Loucy (cell line): ENCODE results near the gene PARP8.

Experiments
- H2AFZ ChIP-seq: fragments of 200-600 bp; sonication (generic); 2 replicates; pipeline ENCODE4 v1.6.0; 2016; ENCODE audit warnings: antibody characterized with exemption, mild to moderate bottlenecking, low read length, moderate library complexity
- H3F3A ChIP-seq: fragments of 200-600 bp; 2 replicates; pipeline ENCODE4 v1.6.0; 2016; ENCODE audit warnings: antibody characterized with exemption, low read depth, mild to moderate bottlenecking
- H3K27me3 ChIP-seq: fragments of 200-600 bp; sonication (generic); 2 replicates; pipeline ENCODE4 v1.6.1; 2014; ENCODE audit warnings: low read length, mild to moderate bottlenecking; ENCODE audit not compliant: insufficient read depth, poor library complexity, severe bottlenecking
- H3K36me3 ChIP-seq: fragments of 200-600 bp; sonication (generic); 2 replicates; pipeline ENCODE4 v1.6.1; 2016; ENCODE audit warnings: low read length; ENCODE audit not compliant: insufficient read depth
- H3K4me1 ChIP-seq: fragments of 200-600 bp; sonication (generic); 2 replicates; pipeline ENCODE4 v1.5.1; 2014; ENCODE audit warnings: low read length, mild to moderate bottlenecking; ENCODE audit not compliant: insufficient read depth, poor library complexity, severe bottlenecking
- H3K4me2 ChIP-seq: fragments of 200-600 bp; sonication (generic); 2 replicates; pipeline ENCODE4 v1.6.0; 2014; ENCODE audit warnings: antibody characterized with exemption, low read length, low read depth, mild to moderate bottlenecking; ENCODE audit not compliant: poor library complexity, severe bottlenecking
- H3K4me3 ChIP-seq: fragments of 200-600 bp; sonication (generic); 2 replicates; pipeline ENCODE4 v1.5.1; 2014; ENCODE audit warnings: low read length, mild to moderate bottlenecking, mixed read lengths; ENCODE audit not compliant: poor library complexity, severe bottlenecking
- H3K79me2 ChIP-seq: fragments of 200-600 bp; sonication (generic); 2 replicates; pipeline ENCODE4 v1.6.1; 2014; ENCODE audit warnings: low read length; ENCODE audit not compliant: insufficient read depth
- H3K9ac ChIP-seq: fragments of 200-600 bp; sonication (generic); 2 replicates; pipeline ENCODE4 v1.6.0; 2014; ENCODE audit warnings: mild to moderate bottlenecking, low read depth, low read length, moderate library complexity; ENCODE audit not compliant: poor library complexity, severe bottlenecking
- H3K9me2 ChIP-seq: fragments of 200-600 bp; sonication (generic); replicated peaks from 2 replicates; pipeline ENCODE4 v1.6.1; 2016; ENCODE audit warnings: low read depth, low read length, mixed read lengths
- H3K9me3 ChIP-seq: fragments of 200-600 bp; sonication (generic); 2 replicates; pipeline ENCODE4 v1.6.1; 2014; ENCODE audit warnings: mild to moderate bottlenecking, antibody characterized with exemption, low read length, low read depth; ENCODE audit not compliant: insufficient read depth
- H4K20me1 ChIP-seq: fragments of 200-600 bp; sonication (generic); 2 replicates; pipeline ENCODE4 v1.6.0; 2014; ENCODE audit warnings: antibody characterized with exemption, low read length, mild to moderate bottlenecking; ENCODE audit not compliant: insufficient read depth, poor library complexity, severe bottlenecking
- EZH2phosphoT487 ChIP-seq: fragments of 200-600 bp; IDR thresholded peaks from 2 replicates; pipeline ENCODE4 v1.6.1; 2018; ENCODE audit warnings: antibody characterized with exemption, mild to moderate bottlenecking, moderate library complexity, borderline replicate concordance
- TF ChIP-seq, protein P1 (sequence below): fragments of 200-600 bp; sonication (generic); conservative IDR thresholded peaks from 2 replicates; pipeline ENCODE4 v1.5.1; 2014; ENCODE audit warnings: mild to moderate bottlenecking, antibody characterized with exemption, low read length

The PARP8 gene

DNA sequence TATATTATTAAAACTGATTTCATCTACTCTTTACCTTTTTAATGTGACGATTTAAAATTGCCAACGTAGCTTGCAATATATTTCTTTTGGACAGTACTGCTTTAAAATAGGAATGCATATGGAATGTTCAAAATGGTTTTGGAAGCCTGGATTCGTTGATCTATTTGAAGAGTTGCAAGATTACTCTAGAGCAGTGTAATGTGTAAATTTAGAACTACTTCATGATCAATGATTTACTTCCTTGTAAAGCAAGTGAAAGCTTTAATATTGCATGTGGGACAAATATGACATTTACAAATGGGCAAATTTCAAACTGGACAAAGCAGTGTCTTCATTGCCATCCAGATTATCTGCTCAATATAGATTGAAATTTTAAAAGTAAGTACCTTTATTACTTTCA lies 38.3 kb downstream of the PARP8 start:
- no peak overlapping the region for H3K4me3 ChIP-seq
- no peaks in the 10 kb centered on the region for H3F3A ChIP-seq
- no peaks in the 10 kb centered on the region for H3K27me3 ChIP-seq
- no peaks in the 10 kb centered on the region for H3K4me1 ChIP-seq
- H3K36me3 ChIP-seq, result no peaks in the 10 kb centered on the region
- TF ChIP-seq EZH2phosphoT487, result no peak
- TF ChIP-seq, protein P1, sequence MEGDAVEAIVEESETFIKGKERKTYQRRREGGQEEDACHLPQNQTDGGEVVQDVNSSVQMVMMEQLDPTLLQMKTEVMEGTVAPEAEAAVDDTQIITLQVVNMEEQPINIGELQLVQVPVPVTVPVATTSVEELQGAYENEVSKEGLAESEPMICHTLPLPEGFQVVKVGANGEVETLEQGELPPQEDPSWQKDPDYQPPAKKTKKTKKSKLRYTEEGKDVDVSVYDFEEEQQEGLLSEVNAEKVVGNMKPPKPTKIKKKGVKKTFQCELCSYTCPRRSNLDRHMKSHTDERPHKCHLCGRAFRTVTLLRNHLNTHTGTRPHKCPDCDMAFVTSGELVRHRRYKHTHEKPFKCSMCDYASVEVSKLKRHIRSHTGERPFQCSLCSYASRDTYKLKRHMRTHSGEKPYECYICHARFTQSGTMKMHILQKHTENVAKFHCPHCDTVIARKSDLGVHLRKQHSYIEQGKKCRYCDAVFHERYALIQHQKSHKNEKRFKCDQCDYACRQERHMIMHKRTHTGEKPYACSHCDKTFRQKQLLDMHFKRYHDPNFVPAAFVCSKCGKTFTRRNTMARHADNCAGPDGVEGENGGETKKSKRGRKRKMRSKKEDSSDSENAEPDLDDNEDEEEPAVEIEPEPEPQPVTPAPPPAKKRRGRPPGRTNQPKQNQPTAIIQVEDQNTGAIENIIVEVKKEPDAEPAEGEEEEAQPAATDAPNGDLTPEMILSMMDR, result no peak
- peaks cover 92% of the 10 kb centered on the region for H3K79me2 ChIP-seq
- H3K9ac ChIP-seq, result no peak overlapping the region
- H3K9me3 ChIP-seq, result no peaks in the 10 kb centered on the region
- no peak overlapping the region for H3K4me2 ChIP-seq
- H3K9me2 ChIP-seq, result no peaks in the 10 kb centered on the region
- no peaks in the 10 kb centered on the region for H4K20me1 ChIP-seq
- no peak overlapping the region for H2AFZ ChIP-seq

DNA sequence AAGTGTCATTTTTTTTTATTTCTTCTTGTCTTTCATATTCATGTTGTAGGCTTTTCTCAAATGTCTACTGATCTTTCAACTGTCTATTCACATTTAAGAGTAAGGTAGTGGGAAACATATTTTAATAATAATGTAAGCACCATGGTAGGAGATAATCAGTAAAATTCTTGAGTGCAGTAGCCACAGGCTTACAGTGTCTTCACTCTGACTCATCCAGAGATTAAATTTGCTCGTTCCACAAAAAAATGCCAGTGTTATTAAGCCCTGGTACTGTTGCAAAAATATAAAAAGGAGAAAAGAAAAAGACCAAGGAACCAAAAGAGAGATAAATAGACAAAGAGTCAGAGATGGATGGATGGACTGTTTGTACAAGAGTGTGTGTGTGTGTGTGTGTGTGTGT lies 43.0 kb downstream of the PARP8 start:
- Histone ChIP-seq H3K4me1 (peaks cover 19% of the 10 kb centered on the region), H3K9me2 (no peaks in the 10 kb centered on the region), H3K4me3 (no peak overlapping the region), H3F3A (no peaks in the 10 kb centered on the region), H3K79me2 (peaks cover 80% of the 10 kb centered on the region), H3K27me3 (no peaks in the 10 kb centered on the region), H3K36me3 (no peaks in the 10 kb centered on the region), H4K20me1 (no peaks in the 10 kb centered on the region), H3K4me2 (peak overlapping the region; percentile 0), H3K9ac (no peak overlapping the region), H3K9me3 (no peaks in the 10 kb centered on the region), H2AFZ (no peak overlapping the region)
- TF ChIP-seq, protein P1, result no peak
- no peak for TF ChIP-seq EZH2phosphoT487

DNA sequence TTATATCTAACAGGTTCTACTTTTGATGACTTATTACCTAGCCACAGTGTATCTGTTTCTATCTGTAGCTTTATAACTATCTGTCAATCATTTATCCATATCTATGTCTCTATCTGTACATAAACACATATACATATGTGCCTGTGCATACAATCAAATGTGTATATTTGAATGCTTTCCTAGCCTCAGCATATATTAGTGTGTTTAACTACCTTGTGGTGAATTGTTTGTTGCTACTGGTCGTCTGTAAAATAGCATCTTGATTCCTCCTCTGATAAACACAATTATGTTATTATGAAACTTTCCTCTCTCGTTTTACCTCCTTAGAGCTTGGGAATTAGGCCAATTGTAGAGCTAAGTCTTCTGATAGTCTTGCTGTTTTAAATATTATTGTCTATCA lies 44.4 kb downstream of the PARP8 start:
- Histone ChIP-seq H3F3A (no peaks in the 10 kb centered on the region), H2AFZ (peak overlapping the region; percentile 56; the same call in 1 of the 2 replicates), H3K4me1 (peaks cover 25% of the 10 kb centered on the region), H3K4me2 (peak overlapping the region; percentile 77), H3K9me3 (no peaks in the 10 kb centered on the region), H3K79me2 (peaks cover 80% of the 10 kb centered on the region), H3K36me3 (no peaks in the 10 kb centered on the region), H4K20me1 (no peaks in the 10 kb centered on the region), H3K9ac (no peak overlapping the region), H3K9me2 (no peaks in the 10 kb centered on the region), H3K27me3 (no peaks in the 10 kb centered on the region), H3K4me3 (peak overlapping the region; percentile 67)
- no peak for TF ChIP-seq EZH2phosphoT487
- TF ChIP-seq, protein P1, result no peak
